Umbilical cord (tissue), 2 donors: ENCODE results near the gene ZFP14. TPM values are rescaled to one million over a fixed set of nuclear protein-coding genes. Genes with fewer than 3 reads are reported as not detected.
A peak's percentile ranks its signal among the peaks of the same experiment; 100 is the strongest.
"Not testable (repeated sequence)": the region's sequence is repeated elsewhere in the genome, so short reads cannot be mapped to it uniquely, and the experiment has no call there.

Experiments
- DNase-seq: peaks from one replicate; pipeline ENCODE4 v3.0.0-alpha.2; 2015; ENCODE audit warnings: low spot score
- total RNA-seq: library from RNA; depleted of rRNA; stranded (reverse); fragments of >200 nt; gene quantifications from one replicate; pipeline ENCODE4 v1.2.3, GENCODE V29; 2014; ENCODE audit warnings: low replicate concordance; ENCODE audit not compliant: insufficient read depth

Gene ZFP14
- total RNA-seq, 1 donor from 2014 or later: 10.4 TPM

- peak; percentile 98 for DNase-seq
These were observed 47.4 kb downstream of the ZFP14 start for GRCh38 chr19:36331353-36332228.

- no peak for DNase-seq
These were observed 48.8 kb downstream of the ZFP14 start for GRCh38 chr19:36330216-36330615.

- DNase-seq: not testable (repeated sequence)
These were observed 49.5 kb downstream of the ZFP14 start for GRCh38 chr19:36329534-36329933.

- not testable (repeated sequence) for DNase-seq
These were observed 52.4 kb downstream of the ZFP14 start for GRCh38 chr19:36326649-36327048.

GRCh38 chr19:36315164-36315563 lies 63.8 kb downstream of the ZFP14 start:
- DNase-seq: not testable (repeated sequence)

GRCh38 chr19:36314053-36314452 lies 64.9 kb downstream of the ZFP14 start:
- DNase-seq: not testable (repeated sequence)

- DNase-seq: not testable (repeated sequence)
These were observed 67.8 kb downstream of the ZFP14 start for GRCh38 chr19:36311098-36311760.

GRCh38 chr19:36310416-36310990 lies 68.5 kb downstream of the ZFP14 start:
- DNase-seq: not testable (repeated sequence)

GRCh38 chr19:36309759-36310158 lies 69.2 kb downstream of the ZFP14 start:
- not testable (repeated sequence) for DNase-seq

GRCh38 chr19:36309309-36309708 lies 69.7 kb downstream of the ZFP14 start:
- DNase-seq: not testable (repeated sequence)

- DNase-seq: not testable (repeated sequence)
These were observed 86.7 kb downstream of the ZFP14 start for GRCh38 chr19:36292317-36292716.

Other genes with a start within 250 kb of the ZFP14 start
- gene CAPNS1, start 239.1 kb downstream of the ZFP14 start, total RNA-seq: 147 TPM
- gene COX7A1, start 226.8 kb downstream of the ZFP14 start, total RNA-seq: 4.3 TPM
- gene ZNF565, start 164.5 kb downstream of the ZFP14 start, total RNA-seq: 4.3 TPM
- gene ZNF146, start 164.1 kb downstream of the ZFP14 start, total RNA-seq: 70.5 TPM
- gene ZFP82, start 39.4 kb upstream of the ZFP14 start, total RNA-seq: 9.1 TPM
- 34.2 TPM for gene ZNF566, start 110.4 kb upstream of the ZFP14 start, total RNA-seq
- gene ZNF260, start 149.1 kb upstream of the ZFP14 start, total RNA-seq: 11.3 TPM
- 19.5 TPM for gene ZNF529, start 194.1 kb upstream of the ZFP14 start, total RNA-seq
- 16.1 TPM for gene ZNF382, start 226.1 kb upstream of the ZFP14 start, total RNA-seq